SK-N-SH (cell line): ENCODE results near the gene RBM17. TPM values are rescaled to one million over a fixed set of nuclear protein-coding genes. Genes with fewer than 3 reads are reported as not detected.

Experiments used
- CTCF ChIA-PET: fragments of 300-600, 350-600 bp; formaldehyde crosslinking; extraction: SDS; loops from one replicate; lab custom pipeline; 2021; lab: Yijun Ruan, JAX
- POLR2A ChIA-PET: fragments of 350-600 bp; sonication (Branson Sonifier 250); formaldehyde crosslinking; extraction: SDS; loops from one replicate; lab custom pipeline; 2020; ENCODE audit warnings: antibody characterized with exemption, inconsistent platforms; lab: Yijun Ruan, JAX
- DNase-seq: peaks from one replicate; pipeline ENCODE4 v3.0.0; 2012
- H2AFZ ChIP-seq: fragments of 200-600 bp; sonication (generic); 2 replicates; pipeline ENCODE4 v1.8.1; 2016; ENCODE audit warnings: antibody characterized with exemption, mild to moderate bottlenecking, low read depth
- H3F3A ChIP-seq: fragments of 200-600 bp; sonication (generic); replicated peaks from 2 replicates; pipeline ENCODE3; 2016; ENCODE audit warnings: antibody characterized with exemption, mild to moderate bottlenecking; ENCODE audit not compliant: insufficient read depth
- H3K27ac ChIP-seq, 2 experiments: fragments of 200-500 bp in 1 of 2; fragments of 200-600 bp in 1 of 2; sonication (Bioruptor generic) in 1 of 2; sonication (generic), shearing (Covaris generic) in 1 of 2; 2 replicates each; pipeline versions ENCODE4 v1.5.1 to v1.6.1; 2014 to 2016; ENCODE audit warnings: low read depth in 2 of 2, inconsistent platforms in 1 of 2, low read length in 1 of 2, mild to moderate bottlenecking in 1 of 2, mixed read lengths in 1 of 2
- H3K27me3 ChIP-seq: fragments of 200-600 bp; sonication (generic), shearing (Covaris generic); 2 replicates; pipeline ENCODE4 v1.6.1; 2016; ENCODE audit warnings: mixed run types; ENCODE audit not compliant: insufficient read depth
- H3K36me3 ChIP-seq, 2 experiments: fragments of 200-500 bp in 1 of 2; fragments of 200-600 bp in 1 of 2; sonication (Bioruptor generic) in 1 of 2; sonication (generic) in 1 of 2; replicated peaks in 1 of 2; 2 replicates each; pipeline versions ENCODE3 to v1.5.1; 2014 to 2016; ENCODE audit warnings: low read length in 1 of 2, mild to moderate bottlenecking in 1 of 2; ENCODE audit not compliant: insufficient read depth in 2 of 2, control insufficient read depth in 1 of 2
- H3K4me1 ChIP-seq, 2 experiments: fragments of 200-500 bp in 1 of 2; fragments of 200-600 bp in 1 of 2; sonication (Bioruptor generic) in 1 of 2; sonication (generic), shearing (Covaris generic) in 1 of 2; 2 replicates each; pipeline versions ENCODE4 v1.5.1 to v1.6.1; 2014 to 2016; ENCODE audit warnings: low read depth in 1 of 2, low read length in 1 of 2, mixed run types in 1 of 2; ENCODE audit not compliant: insufficient read depth in 2 of 2, control insufficient read depth in 1 of 2
- H3K4me2 ChIP-seq: fragments of 200-600 bp; sonication (generic), shearing (Covaris generic); 2 replicates; pipeline ENCODE4 v1.6.1; 2017; ENCODE audit warnings: mixed run types
- H3K4me3 ChIP-seq, 2 experiments: fragments of 200-500 bp in 1 of 2; fragments of 200-600 bp in 1 of 2; sonication (Bioruptor generic) in 1 of 2; sonication (generic), shearing (Covaris generic) in 1 of 2; 2 replicates each; pipeline versions ENCODE4 v1.5.1 to v1.8.1; 2014 to 2016; ENCODE audit warnings: low read depth in 2 of 2, inconsistent platforms in 1 of 2, low read length in 1 of 2, mild to moderate bottlenecking in 1 of 2, mixed read lengths in 1 of 2, moderate library complexity in 1 of 2
- H3K79me2 ChIP-seq: fragments of 200-600 bp; sonication (generic); 2 replicates; pipeline ENCODE4 v1.8.1; 2017; ENCODE audit warnings: mild to moderate bottlenecking; ENCODE audit not compliant: insufficient read depth
- H3K9ac ChIP-seq: fragments of 200-600 bp; sonication (generic); 2 replicates; pipeline ENCODE4 v1.6.1; 2017; ENCODE audit warnings: mixed run types
- H3K9me2 ChIP-seq: fragments of 200-600 bp; sonication (generic); 2 replicates; pipeline ENCODE4 v1.6.1; 2017; ENCODE audit warnings: mixed run types
- H3K9me3 ChIP-seq: fragments of 200-600 bp; sonication (generic); 2 replicates; pipeline ENCODE4 v1.6.1; 2017; ENCODE audit warnings: mixed run types, mild to moderate bottlenecking, moderate library complexity
- H4K20me1 ChIP-seq: fragments of 200-600 bp; sonication (generic); 2 replicates; pipeline ENCODE4 v1.6.1; 2017; ENCODE audit warnings: mild to moderate bottlenecking, mixed run types; ENCODE audit not compliant: insufficient read depth
- CTCF ChIP-seq: fragments of 200-600 bp; sonication (generic); IDR thresholded peaks from 2 replicates; pipeline ENCODE4 v1.6.1; 2017; ENCODE audit warnings: antibody characterized with exemption, mild to moderate bottlenecking, moderate library complexity
- EZH2phosphoT487 ChIP-seq: fragments of 200-600 bp; sonication (generic); IDR thresholded peaks from 2 replicates; pipeline ENCODE4 v1.6.1; 2017; ENCODE audit warnings: low read depth, mixed run types, mild to moderate bottlenecking, antibody characterized with exemption, moderate library complexity, borderline replicate concordance
- FOXJ3 ChIP-seq: sonication (generic); formaldehyde crosslinking; IDR thresholded peaks from 2 replicates; pipeline ENCODE4 v1.5.1; 2020; ENCODE audit warnings: mild to moderate bottlenecking, missing genetic modification reagents
- FOXM1 ChIP-seq: IDR thresholded peaks from 2 replicates; pipeline ENCODE4 v1.4.0; 2012; ENCODE audit warnings: low read depth, mild to moderate bottlenecking
- MEF2A ChIP-seq: IDR thresholded peaks from 2 replicates; pipeline ENCODE4 v1.4.0; 2012; ENCODE audit warnings: low read depth, borderline replicate concordance
- MXI1 ChIP-seq: IDR thresholded peaks from 2 replicates; pipeline ENCODE4 v1.6.1; 2012; ENCODE audit warnings: mild to moderate bottlenecking, low read depth, low read length, improper control_type of control experiment
- NFIC ChIP-seq: IDR thresholded peaks from 2 replicates; pipeline ENCODE4 v1.4.0; 2012; ENCODE audit warnings: borderline replicate concordance
- NRF1 ChIP-seq: IDR thresholded peaks from 2 replicates; pipeline ENCODE4 v1.6.1; 2012; ENCODE audit warnings: low read depth, mild to moderate bottlenecking, low read length
- PBX3 ChIP-seq: IDR thresholded peaks from 2 replicates; pipeline ENCODE4; 2012
- RAD21 ChIP-seq: IDR thresholded peaks from 2 replicates; pipeline ENCODE4 v1.6.1; 2012; ENCODE audit warnings: mild to moderate bottlenecking, low read length
- REST ChIP-seq: IDR thresholded peaks from 2 replicates; pipeline ENCODE4 v1.6.1; 2012; ENCODE audit warnings: mild to moderate bottlenecking, low read depth, low read length, moderate library complexity
- RXRA ChIP-seq: IDR thresholded peaks from 2 replicates; pipeline ENCODE4 v1.4.0; 2012; ENCODE audit warnings: low read depth, mild to moderate bottlenecking, borderline replicate concordance
- SIN3A ChIP-seq: IDR thresholded peaks from 2 replicates; pipeline ENCODE4 v1.6.1; 2012; ENCODE audit warnings: low read depth, mild to moderate bottlenecking, low read length, moderate library complexity, borderline replicate concordance
- SMC3 ChIP-seq: IDR thresholded peaks from 2 replicates; pipeline ENCODE4 v1.6.1; 2012; ENCODE audit warnings: low read depth, low read length, improper control_type of control experiment
- TCF12 ChIP-seq: IDR thresholded peaks from 2 replicates; pipeline ENCODE4 v1.4.0; 2012
- TEAD4 ChIP-seq: IDR thresholded peaks from 2 replicates; pipeline ENCODE4 v1.4.0; 2012; ENCODE audit warnings: mild to moderate bottlenecking, borderline replicate concordance; ENCODE audit not compliant: insufficient read depth
- USF1 ChIP-seq: IDR thresholded peaks from 2 replicates; pipeline ENCODE4 v1.4.0; 2012; ENCODE audit warnings: low read depth, borderline replicate concordance
- ZBTB33 ChIP-seq: IDR thresholded peaks from 2 replicates; pipeline ENCODE4 v1.4.0; 2012; ENCODE audit warnings: low read depth, borderline replicate concordance
- WGBS: methylation state at CpG from one replicate; pipeline ENCODE4 v1.1.6; 2017; ENCODE audit warnings: low lambda C conversion rate; 5-methylcytosine and 5-hydroxymethylcytosine counted together
- polyA plus RNA-seq, 3 experiments: library from polyadenylated mRNA; depleted of rRNA; stranded (reverse); fragments of >200 nt; gene quantifications; 2 replicates each; pipeline ENCODE4 v1.2.3, GENCODE V29; 2012

The RBM17 gene
- polyA plus RNA-seq, 1 of the 3 experiments (the other 2 are of a cell fraction): 32.6 TPM

GRCh38 chr10:6059506-6059905 is 29.3 kb upstream of the RBM17 start:
- Histone ChIP-seq H3K27me3 (peaks cover 20% of the 10 kb centered on the region), H3K27ac (no peak overlapping the region), H3K9me2 (no peaks in the 10 kb centered on the region), H2AFZ (no peak overlapping the region), H3K36me3 (no peaks in the 10 kb centered on the region), H3K4me3 (no peak overlapping the region), H4K20me1 (no peaks in the 10 kb centered on the region), H3K79me2 (no peaks in the 10 kb centered on the region), H3K4me1 (no peaks in the 10 kb centered on the region), H3K4me2 (no peak overlapping the region), H3F3A (no peaks in the 10 kb centered on the region), H3K9me3 (no peaks in the 10 kb centered on the region), H3K9ac (no peak overlapping the region)
- no peak for TF ChIP-seq FOXM1
- no peak for TF ChIP-seq ZBTB33
- DNase-seq: no peak
- ChIA-PET CTCF (no interaction called here), POLR2A (no interaction called here)
- 0% methylated on average over 2 of the region's 2 CpGs for WGBS

GRCh38 chr10:6061056-6061455 is 27.8 kb upstream of the RBM17 start:
- no peaks in the 10 kb centered on the region for H3K9me3 ChIP-seq
- WGBS: 50% methylated on average over 8 of the region's 8 CpGs
- TF ChIP-seq CTCF (no peak), EZH2phosphoT487 (no peak), NFIC (no peak), NRF1 (no peak), REST (no peak), MEF2A (no peak), TCF12 (no peak), RXRA (no peak), PBX3 (no peak), RAD21 (no peak), USF1 (no peak), MXI1 (no peak), SIN3A (no peak), TEAD4 (no peak), SMC3 (no peak), FOXJ3 (no peak)
- TF ChIP-seq, all 33 proteins: peak for 0
- no peaks in the 10 kb centered on the region for H3K36me3 ChIP-seq
- H4K20me1 ChIP-seq: no peaks in the 10 kb centered on the region
- no peak overlapping the region for H3K4me2 ChIP-seq
- CTCF ChIA-PET: interaction anchor here (1.1 kb wide), 1 partner anchor 26 kb away, joined by 3 read pairs; no protein-coding TSS in a partner anchor
- no peaks in the 10 kb centered on the region for H3K79me2 ChIP-seq
- H3K4me3 ChIP-seq: no peak overlapping the region
- no peak overlapping the region for H3K9ac ChIP-seq
- no peak overlapping the region for H2AFZ ChIP-seq
- DNase-seq: no peak
- H3K27ac ChIP-seq: no peak overlapping the region
- no peaks in the 10 kb centered on the region for H3K4me1 ChIP-seq
- peaks cover 20% of the 10 kb centered on the region for H3K27me3 ChIP-seq
- no peaks in the 10 kb centered on the region for H3F3A ChIP-seq
- POLR2A ChIA-PET: no interaction called here
- no peaks in the 10 kb centered on the region for H3K9me2 ChIP-seq
